Mammary epithelial cell (primary cell): ENCODE results near the gene PROM2.

Experiments
- EZH2 ChIP-seq: IDR thresholded peaks from 2 replicates; pipeline ENCODE4 v1.6.1; 2012; ENCODE audit warnings: low read length, inconsistent platforms, borderline replicate concordance
- TF ChIP-seq, protein P1 (sequence below), 2 donors: IDR thresholded peaks in 1 of 2; conservative IDR thresholded peaks in 1 of 2; 2 replicates each; pipeline ENCODE4 v1.5.1; 2011 to 2012; ENCODE audit warnings: inconsistent platforms in 2 of 2, low read length in 2 of 2, mild to moderate bottlenecking in 2 of 2, control low read depth in 1 of 2, low read depth in 1 of 2; ENCODE audit not compliant: insufficient read depth in 1 of 2; ENCODE audit errors: extremely low read depth in 1 of 2

DNA sequence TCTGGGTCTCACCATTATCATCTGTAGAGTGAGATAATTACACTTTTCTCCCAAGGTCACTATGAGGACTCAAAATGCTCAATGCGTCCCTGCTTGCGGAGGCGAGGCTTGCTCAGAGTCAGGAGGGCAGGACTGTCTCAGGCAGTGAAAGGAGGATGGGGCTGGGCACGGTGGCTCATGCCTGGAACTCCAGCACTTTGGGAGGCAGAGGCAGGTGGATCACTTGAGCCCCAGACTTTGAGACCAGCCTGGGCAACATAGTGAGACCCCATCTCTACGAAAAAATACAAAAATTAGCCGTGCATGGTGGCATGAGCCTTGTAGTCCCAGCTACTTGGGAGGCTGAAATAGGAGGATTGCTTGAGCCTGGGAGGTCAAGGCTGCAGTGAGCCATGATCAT, 21.1 kb downstream of the PROM2 start:
- TF ChIP-seq, protein P1, sequence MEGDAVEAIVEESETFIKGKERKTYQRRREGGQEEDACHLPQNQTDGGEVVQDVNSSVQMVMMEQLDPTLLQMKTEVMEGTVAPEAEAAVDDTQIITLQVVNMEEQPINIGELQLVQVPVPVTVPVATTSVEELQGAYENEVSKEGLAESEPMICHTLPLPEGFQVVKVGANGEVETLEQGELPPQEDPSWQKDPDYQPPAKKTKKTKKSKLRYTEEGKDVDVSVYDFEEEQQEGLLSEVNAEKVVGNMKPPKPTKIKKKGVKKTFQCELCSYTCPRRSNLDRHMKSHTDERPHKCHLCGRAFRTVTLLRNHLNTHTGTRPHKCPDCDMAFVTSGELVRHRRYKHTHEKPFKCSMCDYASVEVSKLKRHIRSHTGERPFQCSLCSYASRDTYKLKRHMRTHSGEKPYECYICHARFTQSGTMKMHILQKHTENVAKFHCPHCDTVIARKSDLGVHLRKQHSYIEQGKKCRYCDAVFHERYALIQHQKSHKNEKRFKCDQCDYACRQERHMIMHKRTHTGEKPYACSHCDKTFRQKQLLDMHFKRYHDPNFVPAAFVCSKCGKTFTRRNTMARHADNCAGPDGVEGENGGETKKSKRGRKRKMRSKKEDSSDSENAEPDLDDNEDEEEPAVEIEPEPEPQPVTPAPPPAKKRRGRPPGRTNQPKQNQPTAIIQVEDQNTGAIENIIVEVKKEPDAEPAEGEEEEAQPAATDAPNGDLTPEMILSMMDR (conservative IDR thresholded peaks at IDR 0.05 in 1 of 2, IDR thresholded peaks at IDR 0.05 in 1 of 2; ENCODE audit: extremely low read depth in 1 of 2, insufficient read depth in 1 of 2, low read depth in 1 of 2, low read length in 2 of 2): no peak
- no peak for TF ChIP-seq EZH2
